NB4 (cell line): ENCODE data around the gene RNF145.

ENCODE experiments used
- DNase-seq: peaks from one replicate; pipeline ENCODE4 v3.0.0; 2010; ENCODE audit warnings: low read depth
- H3K4me3 ChIP-seq: one replicate; pipeline ENCODE4 v1.5.1; 2011; ENCODE audit warnings: mild to moderate bottlenecking, low read depth, low read length, moderate library complexity
- MYC ChIP-seq: IDR thresholded peaks from 2 replicates; pipeline ENCODE4 v1.6.1; 2011; ENCODE audit warnings: low read depth, low read length
- POLR2A ChIP-seq: IDR thresholded peaks from 2 replicates; pipeline ENCODE4 v1.6.1; 2011; ENCODE audit warnings: mild to moderate bottlenecking; ENCODE audit not compliant: insufficient read length; ENCODE audit errors: extremely low read depth
- TF ChIP-seq, protein P1 (sequence below): IDR thresholded peaks from 2 replicates; pipeline ENCODE4 v1.6.1; 2011; ENCODE audit warnings: low read depth, low read length
- TF ChIP-seq, protein P2 (sequence below): IDR thresholded peaks from one replicate; pipeline ENCODE4 v1.5.1; 2012; ENCODE audit warnings: low read depth, low read length

RNF145 gene

DNA sequence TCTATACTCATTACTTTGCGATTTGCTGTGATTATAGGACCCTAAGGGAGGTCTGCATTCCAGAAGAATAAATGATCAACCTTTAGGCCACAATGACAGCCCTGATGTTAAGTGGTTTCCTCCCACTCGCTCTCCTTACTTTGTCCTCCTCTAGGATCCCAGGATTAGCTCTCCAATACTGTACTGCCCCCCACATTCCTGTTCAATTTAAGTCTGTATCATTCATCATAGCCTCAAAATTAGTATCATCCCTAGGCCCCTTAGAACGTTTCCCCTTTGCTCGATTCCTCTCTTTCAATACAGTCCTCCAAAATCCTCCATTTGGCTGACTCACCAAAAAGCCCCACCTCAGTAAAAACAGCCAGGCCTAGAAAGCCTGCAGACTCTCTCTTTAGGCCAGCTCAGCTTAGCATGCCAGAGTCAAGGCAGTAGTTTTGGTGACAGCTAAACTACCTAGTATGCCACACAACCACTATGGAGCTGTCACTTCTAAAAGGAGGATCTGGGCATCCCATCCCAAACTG lies 24.4 kb downstream of the RNF145 start:
- TF ChIP-seq, protein P1, sequence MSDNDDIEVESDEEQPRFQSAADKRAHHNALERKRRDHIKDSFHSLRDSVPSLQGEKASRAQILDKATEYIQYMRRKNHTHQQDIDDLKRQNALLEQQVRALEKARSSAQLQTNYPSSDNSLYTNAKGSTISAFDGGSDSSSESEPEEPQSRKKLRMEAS, result no peak
- TF ChIP-seq POLR2A, result no peak
- TF ChIP-seq MYC, result no peak
- TF ChIP-seq, protein P2, sequence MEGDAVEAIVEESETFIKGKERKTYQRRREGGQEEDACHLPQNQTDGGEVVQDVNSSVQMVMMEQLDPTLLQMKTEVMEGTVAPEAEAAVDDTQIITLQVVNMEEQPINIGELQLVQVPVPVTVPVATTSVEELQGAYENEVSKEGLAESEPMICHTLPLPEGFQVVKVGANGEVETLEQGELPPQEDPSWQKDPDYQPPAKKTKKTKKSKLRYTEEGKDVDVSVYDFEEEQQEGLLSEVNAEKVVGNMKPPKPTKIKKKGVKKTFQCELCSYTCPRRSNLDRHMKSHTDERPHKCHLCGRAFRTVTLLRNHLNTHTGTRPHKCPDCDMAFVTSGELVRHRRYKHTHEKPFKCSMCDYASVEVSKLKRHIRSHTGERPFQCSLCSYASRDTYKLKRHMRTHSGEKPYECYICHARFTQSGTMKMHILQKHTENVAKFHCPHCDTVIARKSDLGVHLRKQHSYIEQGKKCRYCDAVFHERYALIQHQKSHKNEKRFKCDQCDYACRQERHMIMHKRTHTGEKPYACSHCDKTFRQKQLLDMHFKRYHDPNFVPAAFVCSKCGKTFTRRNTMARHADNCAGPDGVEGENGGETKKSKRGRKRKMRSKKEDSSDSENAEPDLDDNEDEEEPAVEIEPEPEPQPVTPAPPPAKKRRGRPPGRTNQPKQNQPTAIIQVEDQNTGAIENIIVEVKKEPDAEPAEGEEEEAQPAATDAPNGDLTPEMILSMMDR, result no peak
- no peak overlapping the region for H3K4me3 ChIP-seq
- no peak for DNase-seq

- no peak overlapping the region for H3K4me3 ChIP-seq
- DNase-seq, result no peak
These were observed 25.1 kb downstream of the RNF145 start for GRCh38 chr5:159184236-159184635.

GRCh38 chr5:159183247-159183646 lies 26.1 kb downstream of the RNF145 start:
- TF ChIP-seq, protein P2, result no peak
- TF ChIP-seq, protein P1, result no peak
- TF ChIP-seq POLR2A, result no peak
- no peak for TF ChIP-seq MYC
- H3K4me3 ChIP-seq, result no peak overlapping the region
- no peak for DNase-seq

More at GRCh38 chr5:159184236-159184635, 25.1 kb downstream of the RNF145 start:
- TF ChIP-seq, protein P2, result no peak
- TF ChIP-seq POLR2A (no peak), MYC (no peak)
- TF ChIP-seq, protein P1, result no peak

DNA sequence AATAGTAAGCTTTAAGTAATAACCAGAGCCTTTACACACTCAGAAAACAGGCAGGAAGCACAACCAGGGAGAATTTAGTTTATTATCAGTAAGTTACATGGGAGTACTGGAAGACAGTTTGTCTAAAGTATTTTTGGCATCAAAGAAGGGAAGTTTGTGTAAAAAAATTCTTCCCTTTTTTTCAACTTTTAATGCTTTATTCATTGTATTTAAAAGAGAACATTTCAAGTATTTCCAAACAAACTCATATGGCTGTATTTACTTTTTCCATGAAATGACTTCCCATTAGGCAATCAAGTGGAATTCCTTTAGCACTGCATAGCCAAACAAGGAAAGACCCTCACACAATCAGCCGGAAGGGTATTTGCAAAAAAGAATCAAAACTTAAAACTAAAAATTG lies 26.7 kb downstream of the RNF145 start:
- DNase-seq, result no peak
- TF ChIP-seq, protein P1, result no peak
- TF ChIP-seq MYC (no peak), POLR2A (no peak)
- TF ChIP-seq, protein P2, result no peak
- no peak overlapping the region for H3K4me3 ChIP-seq

- TF ChIP-seq, protein P1, result no peak
- TF ChIP-seq, protein P2, result no peak
- TF ChIP-seq POLR2A, result no peak
- TF ChIP-seq MYC, result no peak
- no peak overlapping the region for H3K4me3 ChIP-seq
- DNase-seq, result no peak
These were observed 27.7 kb downstream of the RNF145 start for GRCh38 chr5:159181651-159182050.

DNA sequence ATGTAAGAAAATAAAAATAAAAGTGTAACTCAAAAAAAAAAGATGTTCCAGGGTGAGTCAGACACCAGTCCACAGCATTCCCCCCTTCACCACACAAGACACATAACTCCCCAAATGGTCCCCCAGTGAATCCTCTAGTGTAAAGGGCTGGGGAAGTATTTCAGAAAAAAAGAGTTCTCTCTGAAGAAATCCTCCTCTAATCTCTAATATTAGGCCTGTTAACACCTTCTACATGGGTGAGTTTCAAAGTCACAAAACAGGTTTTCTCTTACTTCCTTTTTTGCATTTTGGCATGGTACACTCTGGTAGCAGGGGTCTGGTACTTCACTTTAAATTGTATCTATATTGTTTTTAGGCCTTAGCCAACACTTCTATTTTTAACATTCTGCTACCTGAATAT lies 28.2 kb downstream of the RNF145 start:
- TF ChIP-seq, protein P1, result no peak
- TF ChIP-seq POLR2A (no peak), MYC (no peak)
- TF ChIP-seq, protein P2, result no peak
- no peak for DNase-seq
- no peak overlapping the region for H3K4me3 ChIP-seq
